Activated CD4-positive, alpha-beta T cell treated with anti-CD3 and anti-CD28 coated beads, Interleukin-2, amount 50 U/mL, for 48 hours (primary cell): ENCODE data around the gene PI16.
"Not testable (repeated sequence)": the region's sequence is repeated elsewhere in the genome, so short reads cannot be mapped to it uniquely, and the experiment has no call there.

ENCODE experiments used
- DNase-seq, 2 experiments: peaks; one replicate each; pipeline ENCODE4 v3.0.0-alpha.2; 2020

Gene PI16

DNA sequence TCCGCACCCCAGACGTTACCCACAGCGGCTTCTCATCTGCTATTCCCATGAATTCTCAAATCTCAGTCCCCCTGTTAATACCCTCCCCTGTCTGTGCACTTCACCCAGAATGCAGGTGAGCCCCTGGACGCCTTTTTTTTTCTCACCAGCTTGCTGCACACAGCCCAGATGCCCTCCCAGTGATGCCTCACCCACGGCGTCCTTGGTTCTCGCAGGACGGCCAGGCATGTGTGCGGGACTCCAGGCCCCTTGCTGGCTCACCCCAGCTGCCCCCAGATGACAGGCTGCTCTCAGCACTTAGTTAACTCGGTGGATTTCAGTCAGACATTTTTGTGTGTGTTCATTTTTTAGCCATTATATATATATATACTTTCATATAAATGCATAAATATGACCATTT, 25.4 kb upstream of the PI16 start:
- DNase-seq: no peak

DNA sequence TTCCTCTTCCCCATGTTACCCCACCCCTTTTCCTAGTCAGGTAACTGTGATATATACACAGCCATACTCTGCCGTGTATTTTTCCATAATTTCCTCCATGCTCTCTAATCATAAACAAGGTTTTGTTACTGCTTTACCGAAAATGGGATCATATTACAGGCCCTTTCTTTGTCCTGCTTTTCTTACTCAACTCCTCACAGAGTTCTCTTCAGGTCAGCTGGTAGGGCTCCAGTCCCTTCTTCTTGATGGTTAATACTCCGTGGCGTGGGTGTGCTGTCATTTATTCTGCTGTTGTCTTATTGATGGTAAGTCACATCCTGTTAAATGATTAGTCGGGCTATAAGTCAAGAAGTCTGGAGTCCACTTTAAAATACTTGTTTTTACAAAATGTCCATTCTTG, 24.9 kb upstream of the PI16 start:
- DNase-seq: no peak

DNA sequence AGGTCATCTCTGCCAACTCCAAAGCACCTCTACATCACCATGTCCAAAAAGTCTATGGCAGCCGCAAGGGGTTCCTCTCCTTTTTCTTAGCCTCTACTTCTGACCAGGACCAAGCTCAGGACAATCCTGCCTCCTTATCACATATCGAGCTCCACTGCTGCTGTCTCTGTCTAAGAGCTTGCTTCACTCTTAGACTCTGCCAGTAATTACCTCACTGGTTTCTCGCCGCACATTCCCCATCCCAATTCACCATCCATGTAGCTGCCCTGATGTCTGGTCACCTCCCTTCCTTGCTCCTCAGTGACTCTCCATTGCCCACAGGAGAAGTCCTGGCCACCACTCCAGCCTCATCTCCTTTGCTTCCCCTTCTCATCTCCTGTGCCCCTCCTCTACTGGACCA, 24.1 kb upstream of the PI16 start:
- DNase-seq: no peak

DNA sequence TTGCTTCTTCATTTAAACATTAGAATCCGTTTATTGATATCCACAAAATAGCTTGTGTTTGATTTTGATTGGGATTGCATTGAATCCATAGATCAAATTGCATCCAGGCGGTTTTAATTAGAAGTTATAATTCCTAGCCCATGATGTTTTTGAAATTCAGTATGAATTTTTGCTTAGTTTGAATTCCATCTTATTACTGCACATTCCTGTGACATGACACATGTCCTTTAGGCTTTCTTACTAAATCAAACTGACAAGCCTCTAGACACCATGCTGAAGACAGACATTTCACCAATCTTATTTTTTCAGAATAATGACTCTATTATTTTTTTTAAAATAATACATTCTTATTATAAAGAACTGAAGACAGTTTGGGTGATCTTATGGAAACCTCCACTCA, 21.4 kb upstream of the PI16 start:
- DNase-seq: no peak

DNA sequence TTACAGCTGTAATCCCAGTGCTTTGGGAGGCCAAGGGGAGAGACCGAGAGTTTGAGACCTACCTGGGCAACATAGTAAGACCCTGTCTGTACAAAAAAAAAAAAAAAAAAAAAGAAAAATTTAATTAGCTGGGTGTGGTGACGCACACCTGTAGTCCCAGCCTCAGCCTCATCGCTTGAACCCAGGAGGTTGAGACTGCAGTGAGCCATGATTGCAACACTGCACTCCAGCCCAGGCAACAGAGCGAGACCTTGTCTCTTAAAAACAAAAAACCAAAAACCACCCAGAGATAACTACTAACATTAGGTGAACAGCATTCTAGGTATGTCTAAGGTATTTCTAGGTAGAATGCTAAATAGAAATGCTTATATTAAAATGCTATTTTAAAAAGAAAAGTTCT, 21.0 kb upstream of the PI16 start:
- DNase-seq: no peak

DNA sequence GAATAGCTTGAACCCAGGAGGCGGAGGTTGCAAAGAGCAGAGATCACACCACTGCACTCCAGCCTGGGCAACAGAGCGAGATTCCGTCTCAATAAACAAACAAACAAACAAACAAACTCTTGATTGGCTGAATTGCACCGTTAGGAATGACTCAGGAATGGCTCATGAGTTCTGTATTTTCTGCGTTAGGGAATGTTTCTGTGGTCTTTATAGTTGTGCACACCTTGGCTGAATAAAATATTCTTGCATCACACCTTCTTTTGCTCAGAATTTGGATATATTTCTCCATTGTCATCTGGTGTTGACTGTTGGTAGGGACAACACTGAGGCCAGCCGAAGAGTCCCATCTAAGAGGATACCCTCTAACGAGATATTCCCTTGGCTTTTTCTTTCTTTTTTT, 19.6 kb upstream of the PI16 start:
- DNase-seq: no peak

DNA sequence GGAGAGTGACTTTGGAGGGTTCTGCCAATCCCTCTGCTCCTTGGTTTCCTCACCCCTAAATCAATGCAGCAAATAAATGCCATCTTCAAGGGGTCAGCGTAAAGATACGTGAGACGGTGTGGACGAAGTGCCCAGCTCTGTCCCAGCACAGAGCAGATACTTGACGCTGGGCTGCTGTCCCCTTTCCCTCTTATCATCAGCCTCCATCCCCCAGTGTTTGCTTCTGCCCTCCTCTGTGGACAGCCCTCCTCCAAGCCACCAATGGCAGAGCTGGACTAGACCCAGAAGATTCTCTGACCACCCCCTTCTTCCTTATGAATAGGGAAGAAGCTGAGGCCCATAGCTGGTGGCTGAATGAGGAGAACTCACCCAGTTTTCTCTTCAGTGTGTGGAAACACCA, 17.7 kb upstream of the PI16 start:
- no peak for DNase-seq

DNA sequence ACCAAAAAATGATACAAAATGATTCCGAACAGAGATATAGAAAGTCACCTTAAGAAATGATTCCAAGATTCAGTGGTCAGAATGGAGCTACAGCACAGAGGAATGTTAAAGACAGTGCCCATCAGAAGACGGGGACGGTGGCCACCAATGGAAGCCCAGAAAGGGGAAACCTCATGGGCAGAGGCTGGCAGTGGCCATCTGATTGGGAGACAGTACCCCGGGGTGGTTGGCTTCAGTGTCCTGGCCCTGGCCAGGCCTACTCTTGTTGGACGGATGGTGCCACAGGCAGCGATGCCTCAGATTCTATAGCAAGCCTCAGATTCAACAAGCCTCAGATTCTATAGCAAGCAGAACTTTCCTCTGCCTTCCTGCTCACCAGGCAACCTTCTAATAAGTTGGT, 16.6 kb upstream of the PI16 start:
- no peak for DNase-seq

DNA sequence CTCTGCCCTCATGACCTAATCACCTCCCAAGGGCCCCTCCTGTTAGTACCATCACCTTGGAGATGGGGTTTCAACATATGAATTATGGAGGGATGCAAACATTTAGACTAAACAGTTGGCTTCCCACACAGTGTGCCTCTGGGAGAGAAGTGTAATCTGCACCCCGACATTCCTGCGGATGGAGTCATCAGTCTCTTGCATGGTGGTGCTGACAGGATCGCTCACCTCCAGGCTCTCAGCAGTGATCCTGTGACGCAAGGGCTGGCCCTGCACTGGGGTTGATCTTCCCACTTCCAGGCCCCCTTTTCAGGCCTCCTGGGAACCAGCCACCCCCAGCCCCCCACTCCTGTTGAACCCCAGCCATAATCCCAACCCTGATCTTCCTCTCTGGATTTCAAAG, 16.0 kb upstream of the PI16 start:
- DNase-seq: no peak

DNA sequence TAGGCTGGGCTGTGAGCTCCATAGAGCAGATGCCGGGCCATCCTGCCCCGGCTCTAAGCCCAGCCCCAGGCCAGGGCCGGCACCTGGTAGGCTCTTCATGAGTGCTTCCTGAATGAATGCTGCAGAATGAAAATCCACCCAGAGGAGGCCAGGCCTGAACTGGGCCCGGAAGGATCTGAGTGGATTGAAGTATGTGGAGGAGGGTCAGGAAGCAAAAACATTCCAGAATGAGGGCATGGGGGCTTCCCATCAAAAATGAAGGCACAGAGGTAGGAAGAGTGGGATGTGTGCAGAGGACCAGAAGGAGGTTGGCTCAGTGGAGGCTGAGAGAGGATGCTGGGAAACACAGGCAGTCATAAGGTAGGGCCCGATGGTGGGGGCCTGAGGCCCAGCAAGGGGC, 15.5 kb upstream of the PI16 start:
- not testable (repeated sequence) for DNase-seq

DNA sequence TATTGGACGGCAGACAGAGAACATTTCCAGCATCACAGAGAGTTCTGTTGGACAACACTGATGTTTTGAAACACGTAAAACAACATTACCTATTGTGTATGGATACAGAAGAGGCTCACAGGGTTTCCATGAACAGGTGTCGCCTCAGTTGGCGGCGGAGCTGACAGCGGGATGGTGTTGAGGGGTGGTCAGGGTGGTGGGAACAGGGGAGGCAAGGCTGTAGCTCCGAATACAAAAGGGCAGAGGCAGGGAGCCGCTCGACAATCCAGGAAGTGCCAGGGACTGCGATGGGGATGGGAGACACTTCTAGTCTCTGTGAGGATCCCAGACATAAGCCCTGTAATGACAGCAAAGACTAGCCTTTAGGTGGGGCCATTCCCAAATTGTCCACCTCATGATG, 14.5 kb upstream of the PI16 start:
- no peak for DNase-seq

DNA sequence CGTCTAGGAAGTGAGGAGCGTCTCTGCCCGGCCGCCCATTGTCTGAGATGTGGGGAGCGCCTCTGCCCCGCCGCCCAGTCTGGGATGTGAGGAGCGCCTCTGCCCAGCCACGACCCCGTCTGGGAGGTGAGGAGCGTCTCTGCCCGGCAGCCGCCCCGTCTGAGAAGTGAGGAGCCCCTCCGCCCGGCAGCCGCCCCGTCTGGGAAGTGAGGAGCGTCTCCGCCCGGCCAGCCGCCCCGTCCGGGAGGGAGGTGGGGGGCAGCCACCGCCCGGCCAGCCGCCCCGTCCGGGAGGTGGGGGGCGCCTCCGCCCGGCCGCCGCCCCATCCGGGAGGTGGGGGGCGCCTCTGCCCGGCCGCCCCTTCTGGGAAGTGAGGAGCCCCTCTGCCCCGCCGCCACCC, 13.0 kb upstream of the PI16 start:
- not testable (repeated sequence) for DNase-seq

DNA sequence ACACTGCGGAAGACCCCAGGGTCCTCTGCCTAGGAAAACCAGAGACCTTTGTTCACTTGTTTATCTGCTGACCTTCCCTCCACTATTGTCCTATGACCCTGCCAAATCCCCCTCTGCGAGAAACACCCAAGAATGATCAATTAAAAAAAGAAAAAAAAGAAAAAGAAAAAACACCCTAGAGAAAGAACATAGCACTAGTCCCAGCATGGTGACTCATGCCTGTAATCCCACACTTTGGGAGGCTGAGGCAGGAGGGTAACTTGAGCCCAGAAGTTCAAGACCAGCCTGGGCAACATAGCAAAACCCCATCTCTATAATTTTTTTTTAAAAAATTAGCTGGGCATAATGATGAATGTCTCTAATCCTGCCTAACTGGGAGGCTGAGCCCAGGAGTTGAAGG, 12.2 kb upstream of the PI16 start:
- DNase-seq: not testable (repeated sequence)

DNA sequence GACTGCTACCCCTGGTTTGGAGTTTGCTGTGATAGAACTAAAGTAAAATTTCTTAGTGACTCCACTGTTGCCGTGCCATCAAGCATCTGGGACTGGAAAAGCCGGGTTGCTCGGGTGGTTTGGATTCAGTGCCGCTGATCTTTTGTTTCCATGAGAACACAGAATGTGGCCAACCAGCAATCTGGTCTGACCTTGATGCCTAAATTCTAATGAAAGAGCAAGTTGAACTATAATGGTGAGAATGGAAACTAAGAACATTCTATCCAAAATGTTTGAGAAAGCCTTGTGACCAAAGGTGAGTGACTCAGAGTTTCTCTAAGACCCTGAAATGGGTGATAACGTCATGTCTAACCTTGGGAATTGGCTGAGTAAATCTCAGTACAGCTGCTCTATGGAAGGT, 9.9 kb upstream of the PI16 start:
- DNase-seq: no peak

DNA sequence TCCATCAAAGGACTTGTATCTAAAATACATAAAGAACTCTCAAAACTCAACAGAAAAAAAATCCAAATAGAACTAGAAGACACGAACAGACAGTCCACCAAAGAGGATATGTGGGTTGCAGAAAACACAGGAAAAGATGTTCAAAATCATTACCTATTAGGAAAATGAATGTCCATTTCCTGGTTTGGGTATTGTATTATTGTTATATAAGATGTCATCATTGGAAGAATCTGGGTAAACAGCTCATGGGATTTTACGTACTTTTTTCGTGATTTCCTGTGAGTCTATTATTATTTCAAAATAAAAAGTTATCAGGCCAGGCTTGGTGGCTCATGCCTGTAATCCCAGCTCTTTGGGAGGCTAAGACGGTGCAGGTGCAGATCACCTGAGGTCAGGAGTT, 9.2 kb upstream of the PI16 start:
- no peak for DNase-seq

DNA sequence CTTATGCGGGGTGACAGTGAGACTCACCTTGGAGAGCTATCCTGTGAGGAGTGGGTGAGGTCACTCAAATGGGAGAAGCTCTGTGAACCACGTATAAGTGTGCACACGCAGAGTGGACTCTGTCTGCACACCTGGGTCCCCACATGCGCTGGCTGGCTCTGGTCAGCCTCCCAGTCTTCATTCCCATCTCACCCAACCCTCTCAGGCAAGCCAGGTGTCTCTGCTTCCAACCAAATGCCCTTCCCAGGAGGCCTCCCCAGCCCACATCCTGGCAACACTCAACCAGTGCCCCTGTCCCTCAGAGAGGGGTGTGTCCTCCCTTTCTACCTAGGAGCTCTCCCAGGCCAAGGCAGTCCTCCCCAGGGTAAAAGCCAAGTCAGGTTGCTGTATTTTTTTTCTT, 8.0 kb upstream of the PI16 start:
- DNase-seq: no peak

DNA sequence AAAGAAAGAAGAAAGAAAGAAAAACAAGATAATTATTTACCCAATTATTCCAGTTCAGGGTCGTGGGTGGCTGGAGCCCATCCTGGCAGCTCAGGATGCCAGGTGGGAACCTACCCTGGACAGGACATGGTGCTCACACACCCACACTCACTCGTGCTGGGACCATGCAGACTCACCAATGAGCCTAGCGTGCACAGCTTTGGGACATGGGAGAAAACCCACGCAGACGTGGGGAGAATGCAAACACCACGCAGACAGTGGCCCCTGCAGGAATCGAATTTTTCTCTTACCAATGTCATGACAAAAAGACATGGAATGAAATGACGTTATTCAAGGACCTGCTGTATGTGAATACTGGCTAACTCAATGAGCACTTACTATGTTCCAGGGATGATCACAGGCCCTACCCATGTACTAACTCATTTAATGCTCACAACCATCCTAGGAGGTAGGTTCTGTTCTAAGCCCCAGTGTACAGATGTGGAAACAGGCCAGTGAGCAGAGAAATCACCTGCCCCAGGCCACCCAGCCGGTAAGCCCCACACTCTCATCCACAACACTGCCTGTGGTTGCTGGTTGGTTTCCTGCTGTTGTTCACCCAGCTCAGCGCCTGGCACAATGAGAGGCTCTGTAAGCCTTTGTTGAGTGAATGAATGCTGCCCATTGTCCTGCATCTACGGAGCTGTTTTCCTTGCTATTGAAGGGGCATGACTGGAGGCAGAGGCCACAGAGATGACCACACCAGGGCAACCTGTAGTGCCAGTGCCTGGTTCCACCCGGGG, 6.8 kb upstream of the PI16 start:
- no peak for DNase-seq

DNA sequence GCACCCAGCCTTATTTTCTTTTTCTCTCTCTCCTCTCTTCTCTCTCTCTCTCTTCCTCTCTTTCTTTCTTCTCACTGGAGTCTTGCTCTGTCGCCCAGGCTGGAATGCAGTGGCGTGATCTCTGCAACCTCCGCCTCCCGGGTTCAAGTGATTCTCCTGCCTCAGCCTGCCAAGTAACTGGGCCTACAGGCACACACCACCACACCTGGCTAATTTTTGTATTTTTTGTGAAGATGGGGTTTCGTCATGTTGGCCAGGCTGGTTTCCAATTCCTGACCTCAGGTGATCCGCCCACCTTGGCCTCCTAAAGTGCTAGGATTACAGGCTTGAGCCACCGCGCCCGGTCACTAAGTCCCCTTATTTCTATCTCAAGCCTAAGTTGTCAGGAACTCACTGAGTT, 5.5 kb upstream of the PI16 start:
- not testable (repeated sequence) for DNase-seq

DNA sequence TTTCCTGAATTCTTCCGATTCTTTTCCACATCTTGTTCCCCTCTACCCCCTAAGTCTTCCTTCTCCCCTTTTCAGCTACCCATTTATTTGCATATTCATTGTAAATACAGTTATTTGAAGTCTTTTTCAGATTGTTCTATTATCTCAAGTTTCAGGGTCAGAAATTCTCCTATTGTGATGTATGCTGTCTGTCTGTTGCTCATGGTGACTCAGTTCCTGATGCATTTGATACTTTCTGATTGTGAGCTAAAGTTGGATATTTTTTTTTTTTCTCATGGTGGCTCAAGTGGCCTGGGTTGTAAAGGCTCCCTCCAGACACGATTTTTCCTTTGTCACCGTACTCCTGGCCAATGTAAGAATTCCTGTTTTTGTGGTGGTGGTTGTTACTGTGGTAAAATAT, 4.9 kb upstream of the PI16 start:
- no peak for DNase-seq

DNA sequence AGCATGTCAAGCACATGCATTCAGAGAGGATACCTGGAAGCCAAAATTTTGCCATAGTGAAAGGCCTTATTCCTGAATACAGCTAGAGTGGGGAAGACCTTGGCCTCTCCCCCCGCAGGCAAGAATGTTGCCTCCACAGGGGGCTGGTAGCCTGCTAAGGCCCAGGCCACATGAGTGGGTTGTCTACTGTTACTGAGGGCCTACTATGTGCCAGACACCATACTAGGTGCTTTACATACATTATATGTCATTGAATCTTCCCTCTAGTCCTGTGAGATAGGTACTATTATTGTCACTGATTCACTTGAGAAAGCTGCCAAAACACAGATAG, 642 bp upstream of the PI16 start:
- DNase-seq: no peak

DNA sequence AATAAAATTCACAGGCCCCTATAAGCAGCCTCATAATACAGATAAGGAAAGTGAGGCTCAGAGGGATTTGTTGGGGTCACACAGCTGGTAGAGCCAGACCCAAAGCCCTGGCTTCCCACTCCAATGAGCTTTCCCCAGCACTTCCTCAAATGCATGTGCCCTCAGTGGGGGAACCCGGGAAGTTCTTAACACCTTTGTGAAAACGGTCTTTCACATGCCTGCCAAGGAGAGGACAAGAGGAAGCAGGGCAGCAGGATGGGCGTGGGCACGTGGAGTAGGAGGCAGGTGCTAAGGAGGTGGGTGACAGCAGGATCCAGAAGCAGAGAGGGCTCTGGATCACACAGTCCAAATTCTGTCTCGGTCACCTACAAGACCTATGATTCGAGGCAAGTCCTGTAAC, 598 bp downstream of the PI16 start:
- no peak for DNase-seq

DNA sequence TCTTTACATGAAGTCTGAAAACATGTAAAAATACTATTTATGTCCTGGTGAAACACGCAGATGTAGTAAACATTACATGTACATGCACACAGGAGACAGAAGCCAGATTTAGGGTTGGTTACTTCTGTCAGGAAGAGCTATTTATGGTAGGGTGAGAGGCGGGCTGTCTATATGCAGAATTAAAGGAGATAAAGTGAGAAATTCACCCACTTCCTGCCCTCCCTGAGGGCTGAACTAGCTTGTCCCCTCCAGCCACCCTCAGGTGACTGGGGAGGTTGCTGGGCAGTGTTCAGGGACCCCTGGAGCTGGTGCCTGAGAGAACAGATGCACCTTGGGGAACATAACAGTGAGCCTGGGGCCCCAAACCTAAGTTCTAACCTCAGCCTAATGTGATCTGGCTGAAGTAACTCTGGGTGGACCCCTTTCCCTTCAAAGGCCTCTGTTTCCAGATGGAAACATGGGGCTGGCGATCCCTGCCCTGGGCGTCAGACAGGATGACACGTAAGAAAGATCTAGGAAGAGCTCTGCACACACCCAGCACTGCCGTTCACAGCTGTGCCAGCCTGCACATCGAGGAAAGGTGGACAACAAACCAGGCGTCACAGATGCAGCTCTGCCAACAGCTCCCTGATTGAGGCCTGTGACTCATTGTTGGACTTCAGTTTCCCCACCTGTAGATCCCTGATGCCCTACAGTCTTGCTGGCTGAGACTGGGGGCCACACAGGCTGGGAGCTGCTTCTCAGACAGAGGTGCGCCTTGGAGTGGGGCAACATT, 1.3 kb downstream of the PI16 start:
- no peak for DNase-seq

DNA sequence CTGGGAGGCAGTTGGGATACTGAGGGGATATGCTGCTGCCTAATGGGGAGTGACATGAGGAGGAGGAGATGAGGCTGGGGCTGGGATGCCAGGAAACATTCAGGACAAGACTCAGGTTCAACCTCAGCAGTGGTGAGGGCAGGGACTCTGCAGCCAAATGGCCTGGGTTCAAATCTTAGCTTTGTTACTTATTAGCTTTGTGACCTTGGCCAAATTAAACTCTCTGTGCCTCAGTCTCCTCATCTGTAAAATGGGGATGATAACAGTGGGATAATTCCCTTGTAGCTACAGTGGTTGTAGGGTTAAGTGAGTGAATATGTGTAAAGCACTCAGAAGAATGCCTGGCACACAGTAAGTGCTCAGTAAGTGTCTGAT, 1.9 kb downstream of the PI16 start:
- no peak for DNase-seq

DNA sequence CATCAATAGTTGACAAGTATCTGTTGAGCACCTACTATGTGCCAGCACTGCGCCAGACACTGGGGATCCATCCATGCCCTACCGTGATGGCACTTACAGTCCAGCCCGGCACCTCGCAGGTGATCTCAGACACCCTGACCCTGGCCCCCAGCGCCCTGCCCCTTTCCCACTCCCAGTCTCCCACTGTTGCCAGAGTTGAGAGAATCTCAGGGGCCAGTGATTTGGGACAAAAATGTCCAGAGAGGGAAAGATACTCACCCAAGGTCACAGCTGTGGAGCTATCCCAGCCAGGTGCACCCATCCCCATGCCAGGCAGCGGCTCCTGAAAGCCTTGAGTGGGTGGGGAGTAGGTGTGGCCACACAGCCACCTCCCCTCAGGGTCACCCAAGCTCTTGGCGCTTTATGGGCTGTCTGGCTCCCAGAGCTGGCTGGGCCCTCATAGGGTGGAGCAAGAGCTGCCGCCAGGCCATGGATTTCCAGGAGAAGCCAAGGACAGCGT, 3.3 kb downstream of the PI16 start:
- no peak for DNase-seq
